DOHH2 (cell line): ENCODE results near the gene COL19A1.

ENCODE experiments used
- EZH2phosphoT487 ChIP-seq: fragments of 200-600 bp; sonication (generic); IDR thresholded peaks from 2 replicates; pipeline ENCODE4 v1.6.1; 2017; ENCODE audit warnings: borderline replicate concordance, mild to moderate bottlenecking, antibody characterized with exemption, low read length, moderate library complexity, mixed read lengths
- TF ChIP-seq, protein P1 (sequence below): fragments of 200-600 bp; sonication (generic); IDR thresholded peaks from one replicate; pipeline ENCODE4 v1.5.1; 2014; ENCODE audit warnings: antibody characterized with exemption, mild to moderate bottlenecking, low read depth, low read length; ENCODE audit not compliant: poor library complexity, severe bottlenecking

DNA sequence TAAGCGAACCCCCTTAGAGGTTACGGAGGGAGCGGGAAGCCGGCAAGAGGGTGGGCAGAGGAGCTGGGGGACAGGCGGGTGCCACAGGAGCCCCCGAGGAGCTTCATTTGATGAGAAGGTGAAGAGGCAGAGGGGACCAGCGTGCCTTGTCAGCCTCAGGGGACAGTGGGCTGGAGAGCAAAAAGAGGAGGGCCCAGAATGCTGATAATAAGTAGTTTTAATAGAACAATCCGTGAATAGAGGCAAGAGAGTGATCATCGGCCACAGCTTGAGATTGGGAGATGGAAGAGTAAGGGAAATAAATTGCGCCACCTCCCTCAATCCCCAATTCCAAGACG is 1.3 kb downstream of the COL19A1 start:
- TF ChIP-seq, protein P1, sequence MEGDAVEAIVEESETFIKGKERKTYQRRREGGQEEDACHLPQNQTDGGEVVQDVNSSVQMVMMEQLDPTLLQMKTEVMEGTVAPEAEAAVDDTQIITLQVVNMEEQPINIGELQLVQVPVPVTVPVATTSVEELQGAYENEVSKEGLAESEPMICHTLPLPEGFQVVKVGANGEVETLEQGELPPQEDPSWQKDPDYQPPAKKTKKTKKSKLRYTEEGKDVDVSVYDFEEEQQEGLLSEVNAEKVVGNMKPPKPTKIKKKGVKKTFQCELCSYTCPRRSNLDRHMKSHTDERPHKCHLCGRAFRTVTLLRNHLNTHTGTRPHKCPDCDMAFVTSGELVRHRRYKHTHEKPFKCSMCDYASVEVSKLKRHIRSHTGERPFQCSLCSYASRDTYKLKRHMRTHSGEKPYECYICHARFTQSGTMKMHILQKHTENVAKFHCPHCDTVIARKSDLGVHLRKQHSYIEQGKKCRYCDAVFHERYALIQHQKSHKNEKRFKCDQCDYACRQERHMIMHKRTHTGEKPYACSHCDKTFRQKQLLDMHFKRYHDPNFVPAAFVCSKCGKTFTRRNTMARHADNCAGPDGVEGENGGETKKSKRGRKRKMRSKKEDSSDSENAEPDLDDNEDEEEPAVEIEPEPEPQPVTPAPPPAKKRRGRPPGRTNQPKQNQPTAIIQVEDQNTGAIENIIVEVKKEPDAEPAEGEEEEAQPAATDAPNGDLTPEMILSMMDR = no peak
- TF ChIP-seq EZH2phosphoT487 = no peak
